GM21723 (cell line): Measurements from ENCODE around the gene RPEL1.
"Not testable (repeated sequence)": the region's sequence is repeated elsewhere in the genome, so short reads cannot be mapped to it uniquely, and the experiment has no call there.

Source experiments
- ATAC-seq: cut with Tn5 transposase; IDR thresholded peaks from one replicate; pipeline ENCODE4 v1.9.1; 2021; ENCODE audit warnings: mild to moderate bottlenecking, moderate library complexity; ENCODE audit not compliant: unreplicated experiment

RPEL1 gene

GRCh38 chr10:103245587-103245986 is at the start of gene RPEL1:
RPEL1 (plus strand) TSS chr10:103245887; CDS start chr10:103245997, 110 bp downstream.
- not testable (repeated sequence) for ATAC-seq

- ATAC-seq = no peak
These were observed 49.2 kb upstream of the RPEL1 start for GRCh38 chr10:103196516-103196915.

- no peak for ATAC-seq
These were observed 48.5 kb upstream of the RPEL1 start for GRCh38 chr10:103197174-103197573.

GRCh38 chr10:103197903-103198302 is 47.8 kb upstream of the RPEL1 start:
- ATAC-seq = no peak

- ATAC-seq = no peak
These were observed 47.0 kb upstream of the RPEL1 start for GRCh38 chr10:103198648-103199047.

- no peak for ATAC-seq
These were observed 46.2 kb upstream of the RPEL1 start for GRCh38 chr10:103199488-103199887.

- no peak for ATAC-seq
These were observed 43.4 kb upstream of the RPEL1 start for GRCh38 chr10:103202319-103202718.

- no peak for ATAC-seq
These were observed 42.2 kb upstream of the RPEL1 start for GRCh38 chr10:103203466-103203865.

GRCh38 chr10:103204353-103205255 is 41.1 kb upstream of the RPEL1 start:
- ATAC-seq = no peak

GRCh38 chr10:103205401-103205800 is 40.3 kb upstream of the RPEL1 start:
- not testable (repeated sequence) for ATAC-seq

GRCh38 chr10:103206715-103207114 is 39.0 kb upstream of the RPEL1 start:
- not testable (repeated sequence) for ATAC-seq

- ATAC-seq = no peak
These were observed 38.5 kb upstream of the RPEL1 start for GRCh38 chr10:103207141-103207540.

- not testable (repeated sequence) for ATAC-seq
These were observed 38.0 kb upstream of the RPEL1 start for GRCh38 chr10:103207643-103208042.

GRCh38 chr10:103210262-103210661 is 35.4 kb upstream of the RPEL1 start:
- ATAC-seq = not testable (repeated sequence)

GRCh38 chr10:103215601-103216000 is 30.1 kb upstream of the RPEL1 start:
- no peak for ATAC-seq

- not testable (repeated sequence) for ATAC-seq
These were observed 29.3 kb upstream of the RPEL1 start for GRCh38 chr10:103216362-103216761.

GRCh38 chr10:103224133-103224532 is 21.6 kb upstream of the RPEL1 start:
- ATAC-seq = no peak

GRCh38 chr10:103224721-103225120 is 21.0 kb upstream of the RPEL1 start:
- ATAC-seq = not testable (repeated sequence)

GRCh38 chr10:103225939-103226338 is 19.7 kb upstream of the RPEL1 start:
- ATAC-seq = no peak

- no peak for ATAC-seq
These were observed 18.3 kb upstream of the RPEL1 start for GRCh38 chr10:103227416-103227815.

- ATAC-seq = no peak
These were observed 14.6 kb upstream of the RPEL1 start for GRCh38 chr10:103231047-103231551.

GRCh38 chr10:103232131-103232673 is 13.5 kb upstream of the RPEL1 start:
- no peak for ATAC-seq
